DMS153 (cell line): Measurements from ENCODE around the gene MMD.
"Not testable (repeated sequence)": the region's sequence is repeated elsewhere in the genome, so short reads cannot be mapped to it uniquely, and the experiment has no call there.

Source experiments
- DNase-seq: peaks from one replicate; lab custom pipeline; 2025; lab: John Stamatoyannopoulos, UW

The MMD gene

DNA sequence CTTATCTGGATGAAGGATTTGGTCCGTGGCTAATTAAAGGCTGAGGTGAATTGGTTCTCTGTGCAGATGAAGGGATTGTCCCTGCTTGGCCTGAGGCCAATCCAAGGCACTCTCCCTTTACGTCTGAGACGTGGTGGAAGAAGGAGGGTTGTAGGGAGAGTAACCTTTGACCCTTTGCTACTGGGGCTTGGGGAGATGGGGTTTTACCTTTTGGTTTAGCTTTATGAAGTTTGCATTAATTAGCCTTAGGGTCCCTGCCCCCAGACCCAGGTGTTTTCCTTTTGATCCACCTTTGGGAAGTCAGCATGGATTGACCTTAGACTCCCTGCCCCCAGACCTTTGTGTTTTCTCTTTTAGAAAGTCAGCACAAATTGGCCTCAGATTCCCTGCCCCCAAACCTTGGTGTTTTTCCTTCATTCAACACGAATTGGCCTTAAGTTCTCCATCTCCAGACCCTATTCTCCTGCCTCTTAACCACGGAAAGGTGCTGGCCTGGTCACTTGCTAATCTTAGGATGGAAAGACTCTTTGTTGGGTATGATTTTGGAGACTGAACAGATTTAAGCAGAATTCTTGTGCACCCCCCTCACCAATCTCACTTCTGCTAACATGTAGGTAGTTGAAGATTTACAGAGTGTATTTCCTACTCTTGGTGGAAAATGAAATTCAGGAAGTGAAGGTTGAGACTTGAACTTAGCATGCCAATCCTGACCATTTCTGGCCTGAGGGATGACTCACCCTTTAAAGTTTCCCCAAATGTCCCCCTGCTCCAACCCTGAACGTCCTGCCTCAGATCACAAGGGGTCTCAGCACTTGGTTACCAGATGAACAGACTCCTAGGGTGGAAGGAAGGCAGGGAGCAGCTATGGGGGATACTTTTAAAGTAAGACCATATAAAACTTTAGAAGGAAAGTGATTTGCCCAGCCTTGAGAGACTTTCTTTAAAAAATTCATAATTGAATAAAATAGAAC is 23.1 kb upstream of the MMD start:
- DNase-seq = no peak

DNA sequence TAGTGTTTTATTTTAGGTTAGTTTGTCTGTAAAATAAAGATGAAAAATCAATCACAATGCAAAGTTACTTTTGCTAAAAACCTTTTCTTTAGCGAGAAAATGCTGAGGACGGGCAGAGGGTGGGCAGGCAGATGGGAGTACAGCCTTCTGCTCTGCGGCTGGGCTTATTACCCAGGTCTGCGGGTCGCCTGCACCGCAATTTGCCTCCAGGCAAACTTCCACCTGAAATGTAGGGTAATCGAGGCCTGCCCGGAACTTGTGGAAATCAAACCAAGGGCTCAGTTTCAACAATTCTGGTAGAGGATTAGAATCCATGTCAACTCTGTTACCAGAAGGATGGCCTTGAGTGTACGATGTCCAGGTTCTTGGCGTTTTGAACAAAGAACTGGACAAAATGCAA is 22.3 kb upstream of the MMD start:
- DNase-seq = no peak

- DNase-seq = no peak
Observed at GRCh38 chr17:55442953-55443683, 21.5 kb upstream of the MMD start.

DNA sequence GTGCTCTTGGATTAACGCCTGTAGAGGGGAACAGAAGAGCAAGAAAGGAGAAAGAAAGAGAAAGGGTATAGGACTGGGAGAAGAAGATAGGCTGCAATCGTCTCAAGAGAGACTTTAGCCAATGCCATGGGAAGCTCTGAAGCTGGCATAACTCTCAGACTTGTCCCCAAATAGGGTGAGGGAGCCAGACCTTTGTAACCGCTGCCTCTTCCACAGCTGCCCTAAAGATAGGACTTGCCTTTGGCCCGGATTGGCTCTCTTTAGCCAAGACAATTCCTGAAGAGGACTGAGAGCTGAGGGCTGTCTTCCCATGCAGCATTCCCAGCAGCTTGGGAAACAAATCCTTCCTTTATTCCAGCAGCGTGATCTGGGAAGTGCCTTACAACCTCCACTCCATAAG is 20.8 kb upstream of the MMD start:
- DNase-seq = no peak

DNA sequence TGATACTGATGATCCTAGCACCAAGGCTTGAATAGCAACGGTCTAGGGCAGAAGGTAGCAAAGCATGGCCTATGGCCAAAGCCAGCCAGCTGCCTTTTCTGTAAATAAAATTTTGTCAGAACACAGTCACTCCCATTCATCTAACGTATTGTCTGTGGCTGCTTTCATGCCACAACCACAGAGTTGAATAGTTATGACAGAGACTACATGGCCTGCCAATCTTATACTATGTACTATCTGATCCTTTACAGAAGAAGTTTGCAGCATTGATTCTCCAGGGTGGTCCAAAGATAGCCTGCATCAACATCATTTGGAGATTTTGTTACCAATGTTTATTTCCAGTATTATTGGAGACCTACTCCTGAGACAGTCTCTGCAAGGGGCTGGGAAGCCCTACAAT is 19.9 kb upstream of the MMD start:
- peak; percentile 33 for DNase-seq

GRCh38 chr17:55440391-55440790 is 18.8 kb upstream of the MMD start:
- DNase-seq = no peak

- no peak for DNase-seq
Observed at GRCh38 chr17:55437159-55437605, 15.5 kb upstream of the MMD start.

DNA sequence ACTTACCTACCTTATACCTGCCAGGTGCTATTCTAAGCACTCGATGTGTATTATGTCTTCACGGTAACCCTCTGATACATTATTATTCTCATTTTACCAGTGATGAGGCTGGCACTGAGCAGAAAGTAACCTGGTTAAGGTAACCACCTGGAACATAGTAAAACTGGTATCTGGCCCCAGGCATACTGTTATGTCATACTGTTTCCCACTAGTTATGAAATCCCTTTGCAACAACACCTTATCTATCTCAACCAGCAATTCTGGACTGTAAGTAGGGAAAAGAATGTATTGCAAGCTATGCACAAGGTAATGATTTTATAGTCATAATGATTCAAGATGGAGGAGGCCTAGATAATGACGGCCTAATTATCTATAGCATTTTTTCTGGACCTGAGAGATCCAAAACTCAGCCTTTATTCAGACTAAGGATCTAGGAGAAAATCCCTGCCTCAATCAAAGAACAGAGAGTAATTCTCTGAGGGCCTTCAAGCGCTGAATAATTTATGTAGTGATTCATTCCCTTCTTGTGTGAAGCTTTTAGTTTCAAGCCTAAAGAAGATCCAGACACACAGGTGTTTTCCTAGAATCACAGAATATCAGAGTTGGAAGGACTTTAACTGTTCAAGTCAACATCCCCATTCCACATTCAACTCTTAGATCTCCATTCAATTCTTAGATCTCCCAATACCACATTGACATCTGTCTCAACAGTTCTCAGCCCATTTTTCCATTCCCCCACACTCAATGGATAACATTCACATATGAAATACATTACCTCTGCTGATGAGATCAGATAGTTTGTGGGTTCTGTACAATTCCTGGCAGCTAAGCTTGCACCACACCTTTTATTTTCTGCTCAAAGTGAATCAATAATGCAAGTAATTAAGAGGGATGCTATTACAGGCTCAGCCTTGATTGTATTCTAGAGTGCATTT is 14.9 kb upstream of the MMD start:
- no peak for DNase-seq

DNA sequence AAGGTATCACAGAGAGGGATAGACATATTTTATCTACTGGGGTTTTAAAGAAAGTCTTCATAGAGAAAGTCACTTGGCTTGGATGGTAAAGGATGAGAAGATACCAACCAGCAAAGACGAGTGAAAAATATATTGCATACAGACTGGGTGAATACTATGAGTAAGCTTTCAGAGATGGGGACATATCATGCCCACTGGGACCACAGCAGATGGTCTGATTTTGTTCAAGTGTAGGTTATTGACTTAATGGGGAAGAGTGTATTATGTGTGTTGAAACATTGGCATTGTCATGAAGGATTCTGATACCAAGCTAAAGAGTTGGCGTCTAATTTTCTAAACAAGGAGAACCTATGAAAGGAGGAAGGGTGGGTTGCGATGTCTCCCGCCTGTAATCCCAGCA is 13.8 kb upstream of the MMD start:
- DNase-seq = no peak

DNA sequence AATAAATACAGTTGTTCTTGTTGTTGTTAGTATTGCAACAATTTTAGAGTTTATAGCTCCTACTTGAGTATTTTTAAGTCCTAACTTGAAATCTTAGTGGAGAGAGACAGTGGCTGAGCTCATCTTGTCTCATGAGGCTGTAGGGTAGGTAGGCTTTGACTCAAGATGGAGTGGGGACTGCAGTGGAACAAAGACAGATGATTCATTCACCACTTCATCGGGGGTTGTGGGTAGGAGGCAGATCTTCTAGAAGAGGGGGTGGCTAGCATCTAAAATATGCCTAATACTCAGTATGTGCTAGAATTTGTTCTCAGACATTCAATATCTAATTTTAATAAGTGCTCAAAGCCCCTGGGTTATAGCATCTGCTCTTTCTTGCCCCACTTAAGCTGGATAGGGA is 13.1 kb upstream of the MMD start:
- no peak for DNase-seq

- no peak for DNase-seq
Observed at GRCh38 chr17:55433629-55434422, 12.2 kb upstream of the MMD start.

DNA sequence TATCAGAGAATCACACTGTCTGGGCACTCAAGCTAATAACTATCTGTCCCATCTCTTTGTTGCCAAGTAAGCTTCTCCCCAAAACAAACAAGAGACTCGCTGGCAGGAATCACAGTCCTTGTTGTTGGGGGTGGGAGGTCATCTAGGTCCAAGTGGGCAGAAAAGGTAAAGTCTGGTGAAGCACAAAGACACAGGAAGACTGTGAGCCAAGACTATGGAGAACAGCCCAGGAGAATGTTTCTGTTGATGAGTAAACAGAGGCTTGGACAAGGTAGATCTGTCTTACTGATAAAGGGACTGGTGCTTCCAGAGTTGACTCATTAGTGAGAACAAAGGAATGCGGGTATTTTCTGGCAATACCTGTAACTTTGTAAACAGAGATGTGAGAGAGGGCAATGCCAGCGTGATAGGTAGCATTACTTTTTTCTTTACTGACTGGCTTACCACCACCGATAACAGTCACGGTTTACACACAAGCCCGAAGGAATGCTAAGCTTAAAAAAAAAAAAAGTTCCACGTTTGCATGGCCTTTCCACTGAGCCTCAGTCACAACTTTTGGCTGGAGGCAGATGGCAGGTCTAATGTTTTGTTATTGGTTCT is 11.5 kb upstream of the MMD start:
- no peak for DNase-seq

- no peak for DNase-seq
Observed at GRCh38 chr17:55432358-55433028, 10.9 kb upstream of the MMD start.

- DNase-seq = not testable (repeated sequence)
Observed at GRCh38 chr17:55431914-55432313, 10.3 kb upstream of the MMD start.

DNA sequence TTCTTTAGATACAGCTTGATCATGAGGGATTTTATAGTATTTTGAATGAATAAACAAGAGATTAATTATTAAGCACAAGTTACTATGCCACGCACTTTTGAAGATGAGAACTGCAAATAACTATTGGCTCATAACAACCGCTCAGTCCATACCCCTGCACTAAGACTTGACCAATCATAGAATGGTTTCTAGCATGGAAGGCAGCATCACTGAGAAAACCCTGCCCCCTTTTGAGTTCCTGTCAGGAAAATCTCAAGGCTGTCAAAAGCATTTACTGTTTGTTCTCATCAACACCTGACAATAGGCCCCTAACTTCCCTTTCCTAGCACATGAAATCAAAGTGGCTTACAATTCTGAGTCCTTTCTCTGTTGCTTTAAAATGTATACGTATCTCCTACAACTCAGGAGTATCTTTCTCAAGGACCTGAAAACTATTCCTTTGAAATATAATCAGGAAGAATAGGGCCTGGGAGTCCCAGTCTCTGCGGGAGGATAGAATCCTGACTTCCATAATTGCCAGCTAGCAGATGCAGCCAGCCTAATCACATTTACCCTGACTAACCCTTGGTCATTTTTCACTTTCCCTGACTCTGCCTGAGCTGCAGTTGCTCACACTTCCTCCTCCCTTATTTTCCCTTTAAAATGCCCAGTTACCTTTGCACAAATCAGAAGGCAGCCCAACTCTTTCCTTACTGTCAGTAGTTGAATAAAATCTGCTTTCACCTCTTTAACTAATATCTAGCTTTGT is 9.1 kb upstream of the MMD start:
- DNase-seq = no peak

DNA sequence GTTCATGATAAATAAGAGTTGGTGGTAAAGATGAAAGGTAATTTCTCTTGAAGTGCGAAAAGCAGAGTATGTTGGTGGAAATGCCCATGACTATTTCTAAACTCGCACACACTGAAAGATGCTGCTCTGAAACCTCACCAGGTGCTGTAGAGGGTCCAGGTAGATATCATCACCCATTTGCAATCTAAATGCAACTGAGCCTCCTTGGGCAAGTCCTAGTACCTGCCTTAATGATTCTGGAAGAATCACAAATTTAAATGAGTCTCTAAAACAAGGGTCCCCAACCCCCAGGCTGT is 5.9 kb upstream of the MMD start:
- no peak for DNase-seq

DNA sequence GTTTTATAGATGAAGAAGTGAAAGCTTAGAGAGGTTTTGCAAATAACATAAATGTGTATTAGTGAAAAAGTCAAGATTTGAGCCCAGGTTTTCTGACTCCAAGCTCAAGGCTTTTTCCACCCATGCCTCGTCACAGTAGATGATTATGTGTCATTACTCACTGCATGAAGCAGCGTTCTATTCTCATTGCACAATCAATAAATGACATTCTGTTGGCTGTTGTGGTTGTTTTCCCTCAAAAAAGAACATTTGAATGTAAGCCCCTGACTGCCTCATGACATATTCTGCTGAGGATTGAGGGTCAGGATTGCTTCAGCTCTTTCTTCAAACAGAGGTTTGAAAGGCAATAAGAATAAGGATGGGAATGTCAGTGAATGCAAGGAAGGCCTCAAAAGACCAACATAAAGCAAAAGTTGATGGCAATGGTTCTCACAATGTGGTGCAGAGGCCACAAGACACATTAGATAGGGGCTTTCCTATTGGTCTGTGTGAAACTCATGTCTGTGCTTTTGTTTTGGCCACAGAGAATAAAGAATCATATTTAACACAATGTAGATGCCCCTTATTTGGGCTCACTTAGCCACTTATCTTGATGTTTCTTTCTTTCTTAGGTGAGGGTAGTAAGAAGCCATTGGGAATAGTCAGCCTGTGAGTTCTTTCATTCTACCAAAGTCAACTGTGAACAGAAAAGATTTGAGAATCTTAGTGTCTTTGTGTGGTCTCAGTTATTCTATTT is 5.4 kb upstream of the MMD start:
- DNase-seq = no peak

DNA sequence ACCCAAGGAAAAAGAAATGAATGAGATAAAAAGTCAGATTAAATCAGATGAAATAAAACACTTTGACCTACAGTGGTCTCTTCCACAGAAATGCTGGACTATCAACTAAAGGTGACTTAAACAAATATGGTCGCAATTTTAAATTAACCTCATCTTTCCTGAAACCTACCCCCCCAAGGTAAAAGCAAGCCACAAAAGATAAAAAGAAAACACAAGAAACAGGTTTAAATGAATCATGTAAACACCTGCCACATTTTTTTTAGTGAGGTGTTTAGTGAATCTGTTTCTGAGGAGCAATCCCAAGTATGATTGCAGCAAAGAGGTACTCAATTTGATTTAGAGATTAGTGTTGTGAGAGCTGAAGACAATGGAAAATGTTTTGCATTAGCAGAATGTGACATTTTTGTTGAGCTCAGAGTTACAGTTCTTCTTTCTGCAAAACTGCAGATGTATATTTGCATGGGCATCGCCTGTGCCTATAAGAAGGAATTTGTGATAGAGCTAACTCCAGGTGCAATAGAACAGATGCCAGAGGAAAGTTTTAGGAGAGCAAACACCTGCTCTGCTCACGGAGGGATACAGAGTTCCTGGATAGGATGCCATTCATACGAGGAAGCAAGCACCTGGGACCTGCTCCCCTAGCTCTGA is 3.4 kb upstream of the MMD start:
- DNase-seq = no peak

- no peak for DNase-seq
Observed at GRCh38 chr17:55423535-55423934, 1.9 kb upstream of the MMD start.
